Small intestine (tissue), 7 donors: Measurements from ENCODE around the gene AK4. TPM values are rescaled to one million over a fixed set of nuclear protein-coding genes. Genes with fewer than 3 reads are reported as not detected.
A peak's percentile ranks its signal among the peaks of the same experiment; 100 is the strongest.

Experiments
- DNase-seq, 2 donors: peaks; one replicate each; pipeline versions ENCODE4 v3.0.0 to v3.0.0-alpha.2; 2013
- FAIRE-seq: peaks from 2 replicates; lab custom pipeline; 2012; peaks lifted over from hg19 to GRCh38; lab: Jason Lieb, UNC
- H3K27ac ChIP-seq, 3 donors: one replicate each; pipeline ENCODE4 v1.5.1; 2013; ENCODE audit warnings: low read length in 2 of 3, mild to moderate bottlenecking in 2 of 3, control low read depth in 1 of 3, inconsistent platforms in 1 of 3, low read depth in 1 of 3, moderate library complexity in 1 of 3
- H3K27me3 ChIP-seq, 3 donors: one replicate each; pipeline ENCODE4 v1.6.1; 2013; ENCODE audit warnings: low read length in 3 of 3, inconsistent platforms in 1 of 3; ENCODE audit not compliant: control insufficient read depth in 3 of 3, insufficient read depth in 3 of 3
- H3K36me3 ChIP-seq, 3 donors: one replicate each; pipeline ENCODE4 v1.6.1; 2013; ENCODE audit warnings: low read length in 3 of 3, inconsistent platforms in 1 of 3, low read depth in 1 of 3, mild to moderate bottlenecking in 1 of 3, moderate library complexity in 1 of 3; ENCODE audit not compliant: control insufficient read depth in 3 of 3, insufficient read depth in 2 of 3
- H3K4me1 ChIP-seq, 3 donors: one replicate each; pipeline ENCODE4 v1.6.1; 2013; ENCODE audit warnings: low read length in 2 of 3, inconsistent platforms in 1 of 3, low read depth in 1 of 3, mild to moderate bottlenecking in 1 of 3, moderate library complexity in 1 of 3; ENCODE audit not compliant: control insufficient read depth in 3 of 3, insufficient read depth in 2 of 3
- H3K4me3 ChIP-seq, 3 donors: one replicate each; pipeline ENCODE4 v1.5.1; 2013; ENCODE audit warnings: low read length in 3 of 3, control low read depth in 1 of 3, inconsistent platforms in 1 of 3, low read depth in 1 of 3, mild to moderate bottlenecking in 1 of 3, moderate library complexity in 1 of 3
- H3K9me3 ChIP-seq, 2 donors: one replicate each; pipeline ENCODE4 v1.6.1; 2013; ENCODE audit warnings: low read depth in 1 of 2, low read length in 1 of 2; ENCODE audit not compliant: control insufficient read depth in 2 of 2, insufficient read depth in 1 of 2
- WGBS, 3 donors: extraction: QIAGEN DNeasy Blood & Tissue Kit; methylation state at CpG; one replicate each; pipeline ENCODE4 v1.1.7; 2013; 5-methylcytosine and 5-hydroxymethylcytosine counted together
- polyA plus RNA-seq, 4 donors: library from polyadenylated mRNA; stranded (reverse) in 3 of 4; unstranded in 1 of 4; fragments of 200-250 nt in 3 of 4; fragments of 120-200 nt in 1 of 4; gene quantifications; one replicate each; pipeline versions ENCODE4 v1.2.1 to v1.2.3, GENCODE V29; 2013
- donor health status: healthy with polysubstance abuse.
- donor health status: control.
- donor health status: control.
- donor health status: Bipolar disorder and iron deficiency.
- donor health status: healthy.

Gene AK4
- polyA plus RNA-seq, 4 donors: 2.0 to 51.8 (median 4.6) TPM

GRCh38 chr1:65216989-65217388, 69.0 kb downstream of the AK4 start:
- Histone ChIP-seq H3K4me3 (no peak overlapping the region), H3K9me3 (no peaks in the 10 kb centered on the region), H3K27me3 (no peaks in the 10 kb centered on the region), H3K36me3 (no peaks in the 10 kb centered on the region), H3K27ac (no peak overlapping the region), H3K4me1 (no peaks in the 10 kb centered on the region)
- no peak for FAIRE-seq
- WGBS, 3 donors: 87 to 94% (median 90%) methylated on average over 1 of the region's 1 CpG
- DNase-seq: no peak

GRCh38 chr1:65221638-65222339, 73.8 kb downstream of the AK4 start:
- Histone ChIP-seq H3K27ac (no peak overlapping the region), H3K9me3 (no peaks in the 10 kb centered on the region), H3K36me3 (no peaks in the 10 kb centered on the region), H3K4me1 (no peaks in the 10 kb centered on the region), H3K27me3 (no peaks in the 10 kb centered on the region), H3K4me3 (no peak overlapping the region)
- 79 to 84% (median 80%) methylated on average over 10 of the region's 10 CpGs for WGBS, 3 donors
- no peak for DNase-seq
- FAIRE-seq: no peak

- FAIRE-seq (no peak), DNase-seq (no peak)
- Histone ChIP-seq H3K4me3 (no peak overlapping the region), H3K27ac (no peak overlapping the region), H3K27me3 (no peaks in the 10 kb centered on the region), H3K36me3 (no peaks in the 10 kb centered on the region), H3K9me3 (no peaks in the 10 kb centered on the region), H3K4me1 (no peaks in the 10 kb centered on the region)
- 81 to 83% (median 82%) methylated on average over 4 of the region's 4 CpGs for WGBS, 3 donors
Measured at GRCh38 chr1:65222340-65222940, 74.4 kb downstream of the AK4 start.

- Histone ChIP-seq H3K27ac (no peak overlapping the region), H3K9me3 (no peaks in the 10 kb centered on the region), H3K4me3 (no peak overlapping the region), H3K36me3 (peaks cover 0 to 3% (median 0%) of the 10 kb centered on the region in 3 donors), H3K27me3 (no peaks in the 10 kb centered on the region), H3K4me1 (no peaks in the 10 kb centered on the region)
- no peak for FAIRE-seq
- no peak for DNase-seq
- WGBS, 3 donors: 77 to 82% (median 80%) methylated on average over 6 of the region's 6 CpGs
Measured at GRCh38 chr1:65224681-65225091, 76.7 kb downstream of the AK4 start.

- H3K36me3 ChIP-seq: peaks cover 0 to 3% (median 0%) of the 10 kb centered on the region in 3 donors
- H3K9me3 ChIP-seq: no peaks in the 10 kb centered on the region
- H3K4me3 ChIP-seq: no peak overlapping the region
- no peak overlapping the region for H3K27ac ChIP-seq
- FAIRE-seq (no peak), DNase-seq (no peak)
- no peaks in the 10 kb centered on the region for H3K27me3 ChIP-seq
- H3K4me1 ChIP-seq: no peaks in the 10 kb centered on the region
- 93 to 97% (median 95%) methylated on average over 3 of the region's 3 CpGs for WGBS, 3 donors
Measured at GRCh38 chr1:65225179-65225578, 77.2 kb downstream of the AK4 start.

- no peak for FAIRE-seq
Measured at GRCh38 chr1:65229201-65229600, 81.2 kb downstream of the AK4 start.

GRCh38 chr1:65229754-65230339, 81.8 kb downstream of the AK4 start:
- WGBS, 3 donors: 84 to 89% (median 87%) methylated on average over 5 of the region's 5 CpGs
- Histone ChIP-seq H3K4me1 (peaks cover 0 to 5% (median 0%) of the 10 kb centered on the region in 3 donors), H3K4me3 (no peak overlapping the region), H3K27me3 (no peaks in the 10 kb centered on the region), H3K27ac (no peak overlapping the region), H3K9me3 (no peaks in the 10 kb centered on the region), H3K36me3 (peaks cover 0 to 3% (median 0%) of the 10 kb centered on the region in 3 donors)
- FAIRE-seq (no peak), DNase-seq (no peak)

More at GRCh38 chr1:65229201-65229600, 81.2 kb downstream of the AK4 start:
- Histone ChIP-seq H3K9me3 (no peaks in the 10 kb centered on the region), H3K4me3 (no peak overlapping the region), H3K27ac (no peak overlapping the region), H3K4me1 (peaks cover 0 to 5% (median 0%) of the 10 kb centered on the region in 3 donors), H3K36me3 (peaks cover 0 to 3% (median 0%) of the 10 kb centered on the region in 3 donors), H3K27me3 (no peaks in the 10 kb centered on the region)
- no peak for DNase-seq
- WGBS, 3 donors: 86 to 96% (median 89%) methylated on average over 5 of the region's 5 CpGs

- peaks cover 0 to 5% (median 0%) of the 10 kb centered on the region in 3 donors for H3K4me1 ChIP-seq
- peak in 1 of 2 donors; percentile 4 for DNase-seq
- no peak overlapping the region for H3K4me3 ChIP-seq
- H3K27me3 ChIP-seq: no peaks in the 10 kb centered on the region
- FAIRE-seq: no peak
- WGBS, 3 donors: 57 to 63% (median 62%) methylated on average over 1 of the region's 1 CpG
- H3K27ac ChIP-seq: no peak overlapping the region
- H3K36me3 ChIP-seq: peaks cover 0 to 3% (median 0%) of the 10 kb centered on the region in 3 donors
- no peaks in the 10 kb centered on the region for H3K9me3 ChIP-seq
Measured at GRCh38 chr1:65230731-65231481, 82.9 kb downstream of the AK4 start.
